GM23338 (cell line): ENCODE data around the gene TMEM117. TPM values are rescaled to one million over a fixed set of nuclear protein-coding genes. Genes with fewer than 3 reads are reported as not detected.
"Not testable (repeated sequence)": the region's sequence is repeated elsewhere in the genome, so short reads cannot be mapped to it uniquely, and the experiment has no call there.

Source experiments
- ATAC-seq: fragments of 200-7000 bp; cut with Tn5 transposase; 3 replicates; pipeline ENCODE4 v1.9.1; 2020
- DNase-seq: peaks from one replicate; pipeline ENCODE4 v3.0.0-alpha.2; 2015; ENCODE audit warnings: low spot score
- H2AFZ ChIP-seq: fragments of 200-600 bp; sonication (generic); 2 replicates; pipeline ENCODE4 v1.8.0; 2016; ENCODE audit warnings: antibody characterized with exemption, mild to moderate bottlenecking, moderate library complexity
- H3F3A ChIP-seq: fragments of 200-600 bp; sonication (generic); replicated peaks from 2 replicates; pipeline ENCODE4 v1.8.0; 2017; ENCODE audit warnings: antibody characterized with exemption, mixed run types, low read depth
- H3K27ac ChIP-seq: fragments of 200-600 bp; sonication (generic); 2 replicates; pipeline ENCODE4 v1.6.1; 2016; ENCODE audit warnings: low read depth
- H3K27me3 ChIP-seq: fragments of 200-600 bp; sonication (generic); 2 replicates; pipeline ENCODE4 v1.8.0; 2016; ENCODE audit warnings: mild to moderate bottlenecking, mixed run types, moderate library complexity; ENCODE audit not compliant: insufficient read depth
- H3K36me3 ChIP-seq: fragments of 200-600 bp; sonication (generic); 2 replicates; pipeline ENCODE4 v1.8.0; 2016; ENCODE audit warnings: mild to moderate bottlenecking; ENCODE audit not compliant: insufficient read depth
- H3K4me1 ChIP-seq: fragments of 200-600 bp; sonication (generic); 2 replicates; pipeline ENCODE4 v1.8.0; 2016; ENCODE audit warnings: mild to moderate bottlenecking, moderate library complexity; ENCODE audit not compliant: insufficient read depth
- H3K4me2 ChIP-seq: fragments of 200-600 bp; sonication (generic); 2 replicates; pipeline ENCODE4 v1.7.1; 2017; ENCODE audit warnings: mixed run types
- H3K4me3 ChIP-seq: fragments of 200-600 bp; sonication (generic); 2 replicates; pipeline ENCODE4 v1.6.1; 2016; ENCODE audit warnings: mixed run types
- H3K79me2 ChIP-seq: fragments of 200-600 bp; sonication (generic); replicated peaks from 2 replicates; pipeline ENCODE4 v1.8.0; 2017; ENCODE audit warnings: mild to moderate bottlenecking; ENCODE audit not compliant: insufficient read depth
- H3K9me2 ChIP-seq: fragments of 200-600 bp; sonication (generic); 2 replicates; pipeline ENCODE4 v1.8.0; 2017; ENCODE audit not compliant: insufficient read depth
- H4K20me1 ChIP-seq: fragments of 200-600 bp; sonication (generic); replicated peaks from 2 replicates; pipeline ENCODE4 v1.8.0; 2017; ENCODE audit warnings: mild to moderate bottlenecking; ENCODE audit not compliant: insufficient read depth
- H3K27ac Mint-ChIP-seq: 2 replicates; pipeline ENCODE4 v1.8.0; 2020; ENCODE audit warnings: inconsistent platforms, mild to moderate bottlenecking, moderate library complexity, mixed read lengths
- H3K27me3 Mint-ChIP-seq: 3 replicates; pipeline ENCODE4 v1.8.0; 2022; ENCODE audit warnings: low read depth, mild to moderate bottlenecking, moderate library complexity, mixed read lengths, inconsistent platforms; ENCODE audit not compliant: insufficient read depth, poor library complexity
- H3K36me3 Mint-ChIP-seq: 3 replicates; pipeline ENCODE4 v1.8.0; 2021; ENCODE audit warnings: low read depth, mild to moderate bottlenecking, inconsistent platforms, moderate library complexity, mixed read lengths
- H3K4me1 Mint-ChIP-seq: 3 replicates; pipeline ENCODE4 v1.8.0; 2020; ENCODE audit warnings: mild to moderate bottlenecking, inconsistent platforms, mixed read lengths
- H3K4me3 Mint-ChIP-seq: 3 replicates; pipeline ENCODE4 v1.8.0; 2021; ENCODE audit warnings: moderate library complexity, mild to moderate bottlenecking, inconsistent platforms, mixed read lengths
- H3K9me3 Mint-ChIP-seq: 3 replicates; pipeline ENCODE4 v1.8.0; 2020; ENCODE audit warnings: moderate library complexity, mild to moderate bottlenecking, inconsistent platforms, mixed read lengths
- CREB1 ChIP-seq: fragments of 250-450 bp; sonication (Bioruptor Pico); IDR thresholded peaks from 2 replicates; pipeline ENCODE4 v1.5.0; 2020; ENCODE audit warnings: low read depth, mild to moderate bottlenecking, moderate library complexity
- NANOG ChIP-seq: IDR thresholded peaks from 2 replicates; pipeline ENCODE4 v1.6.1; 2016; ENCODE audit warnings: antibody characterized with exemption, borderline replicate concordance
- ZNF331 ChIP-seq: fragments of 250-450 bp; sonication (Bioruptor Pico); IDR thresholded peaks from 2 replicates; pipeline ENCODE4 v1.5.0; 2020; ENCODE audit warnings: low read depth, mild to moderate bottlenecking, moderate library complexity
- ZNF462 ChIP-seq: fragments of 250-450 bp; sonication (Bioruptor Pico); IDR thresholded peaks from 2 replicates; pipeline ENCODE4 v1.5.0; 2020; ENCODE audit warnings: mild to moderate bottlenecking, moderate library complexity
- polyA plus RNA-seq: library from polyadenylated mRNA; unstranded; fragments of >200 nt; fragmentation: Nextera tagmentation; extraction: Ambion mirVana; gene quantifications from 2 replicates; pipeline ENCODE4 v1.2.1, GENCODE V29; 2016
- total RNA-seq: library from RNA; depleted of rRNA; stranded (reverse); fragments of >200 nt; shearing (Covaris generic); gene quantifications from 2 replicates; pipeline ENCODE4 v1.2.3, GENCODE V29; 2014

Gene TMEM117
- total and polyA plus RNA-seq, 2 experiments from 2014 or later: 0.94 to 1.6 TPM

- no peak for TF ChIP-seq ZNF462 (CRISPR knock-in tag)
- no peak for TF ChIP-seq NANOG
- TF ChIP-seq CREB1 (CRISPR knock-in tag): no peak
- TF ChIP-seq ZNF331 (CRISPR knock-in tag): no peak
Measured at GRCh38 chr12:43842259-43842658, 6.4 kb downstream of the TMEM117 start (continued).

GRCh38 chr12:43847425-43848225, 11.7 kb downstream of the TMEM117 start:
- H3K36me3 Mint-ChIP-seq, H2AFZ ChIP-seq, H3K27me3 ChIP-seq, H3K27me3 Mint-ChIP-seq, H3K4me1 Mint-ChIP-seq, H3K79me2 ChIP-seq, H3K4me2 ChIP-seq, H3K27ac ChIP-seq, H3K4me3 ChIP-seq, H3F3A ChIP-seq, H3K9me3 Mint-ChIP-seq, ATAC-seq, H3K36me3 ChIP-seq, H3K27ac Mint-ChIP-seq, DNase-seq, H4K20me1 ChIP-seq, H3K9me2 ChIP-seq, H3K4me3 Mint-ChIP-seq, H3K4me1 ChIP-seq: not testable (repeated sequence)
